HG03045 (cell line): ENCODE data around the gene MRAP2.
"Not testable (repeated sequence)": the region's sequence is repeated elsewhere in the genome, so short reads cannot be mapped to it uniquely, and the experiment has no call there.

ENCODE experiments used
- ATAC-seq: cut with Tn5 transposase; IDR thresholded peaks from one replicate; pipeline ENCODE4 v1.9.1; 2021; ENCODE audit warnings: mild to moderate bottlenecking, moderate library complexity; ENCODE audit not compliant: unreplicated experiment

MRAP2 gene

GRCh38 chr6:84027340-84028181, 6.0 kb upstream of the MRAP2 start:
- no peak for ATAC-seq

GRCh38 chr6:84028350-84028749, 5.2 kb upstream of the MRAP2 start:
- no peak for ATAC-seq

- ATAC-seq: not testable (repeated sequence)
Measured at GRCh38 chr6:84032000-84032399, 1.6 kb upstream of the MRAP2 start.

- no peak for ATAC-seq
Measured at GRCh38 chr6:84035484-84035883, 1.9 kb downstream of the MRAP2 start.

GRCh38 chr6:84037425-84038089, 4.0 kb downstream of the MRAP2 start:
- no peak for ATAC-seq

- no peak for ATAC-seq
Measured at GRCh38 chr6:84042603-84043002, 9.0 kb downstream of the MRAP2 start.

GRCh38 chr6:84043555-84043954, 10.0 kb downstream of the MRAP2 start:
- ATAC-seq: no peak

GRCh38 chr6:84046755-84047154, 13.2 kb downstream of the MRAP2 start:
- no peak for ATAC-seq

- ATAC-seq: no peak
Measured at GRCh38 chr6:84048588-84048987, 15.0 kb downstream of the MRAP2 start.

- no peak for ATAC-seq
Measured at GRCh38 chr6:84050408-84050807, 16.8 kb downstream of the MRAP2 start.

- no peak for ATAC-seq
Measured at GRCh38 chr6:84052204-84052882, 18.8 kb downstream of the MRAP2 start.

GRCh38 chr6:84052883-84053241, 19.3 kb downstream of the MRAP2 start:
- no peak for ATAC-seq

GRCh38 chr6:84055647-84056046, 22.1 kb downstream of the MRAP2 start:
- ATAC-seq: no peak

GRCh38 chr6:84057908-84058307, 24.3 kb downstream of the MRAP2 start:
- ATAC-seq: no peak

- no peak for ATAC-seq
Measured at GRCh38 chr6:84059082-84059481, 25.5 kb downstream of the MRAP2 start.

GRCh38 chr6:84061174-84061573, 27.6 kb downstream of the MRAP2 start:
- no peak for ATAC-seq

- ATAC-seq: no peak
Measured at GRCh38 chr6:84061613-84062398, 28.2 kb downstream of the MRAP2 start.

- ATAC-seq: no peak
Measured at GRCh38 chr6:84062519-84063154, 29.1 kb downstream of the MRAP2 start.

GRCh38 chr6:84065693-84066290, 32.2 kb downstream of the MRAP2 start:
- no peak for ATAC-seq

GRCh38 chr6:84066536-84066935, 33.0 kb downstream of the MRAP2 start:
- no peak for ATAC-seq
